LNCaP clone FGC (cell line): Measurements from ENCODE around the gene HHIPL2.
A peak's percentile ranks its signal among the peaks of the same experiment; 100 is the strongest.

Experiments
- DNase-seq: peaks from one replicate; pipeline ENCODE4 v3.0.0-alpha.2; 2011; ENCODE audit warnings: low read depth
- H3K4me3 ChIP-seq: 2 replicates; pipeline ENCODE4 v1.5.1; 2011; ENCODE audit warnings: mild to moderate bottlenecking, low read depth, low read length, control low read depth
- TF ChIP-seq, protein P1 (sequence below): IDR thresholded peaks from 2 replicates; pipeline ENCODE4 v1.5.1; 2012; ENCODE audit warnings: mild to moderate bottlenecking; ENCODE audit not compliant: control insufficient read depth, insufficient read depth; ENCODE audit errors: extremely low read depth

The HHIPL2 gene

GRCh38 chr1:222557148-222557547 lies 9.2 kb upstream of the HHIPL2 start:
- no peak for DNase-seq
- TF ChIP-seq, protein P1, sequence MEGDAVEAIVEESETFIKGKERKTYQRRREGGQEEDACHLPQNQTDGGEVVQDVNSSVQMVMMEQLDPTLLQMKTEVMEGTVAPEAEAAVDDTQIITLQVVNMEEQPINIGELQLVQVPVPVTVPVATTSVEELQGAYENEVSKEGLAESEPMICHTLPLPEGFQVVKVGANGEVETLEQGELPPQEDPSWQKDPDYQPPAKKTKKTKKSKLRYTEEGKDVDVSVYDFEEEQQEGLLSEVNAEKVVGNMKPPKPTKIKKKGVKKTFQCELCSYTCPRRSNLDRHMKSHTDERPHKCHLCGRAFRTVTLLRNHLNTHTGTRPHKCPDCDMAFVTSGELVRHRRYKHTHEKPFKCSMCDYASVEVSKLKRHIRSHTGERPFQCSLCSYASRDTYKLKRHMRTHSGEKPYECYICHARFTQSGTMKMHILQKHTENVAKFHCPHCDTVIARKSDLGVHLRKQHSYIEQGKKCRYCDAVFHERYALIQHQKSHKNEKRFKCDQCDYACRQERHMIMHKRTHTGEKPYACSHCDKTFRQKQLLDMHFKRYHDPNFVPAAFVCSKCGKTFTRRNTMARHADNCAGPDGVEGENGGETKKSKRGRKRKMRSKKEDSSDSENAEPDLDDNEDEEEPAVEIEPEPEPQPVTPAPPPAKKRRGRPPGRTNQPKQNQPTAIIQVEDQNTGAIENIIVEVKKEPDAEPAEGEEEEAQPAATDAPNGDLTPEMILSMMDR: no peak
- no peak overlapping the region for H3K4me3 ChIP-seq

GRCh38 chr1:222555992-222556615 lies 8.2 kb upstream of the HHIPL2 start:
- no peak for DNase-seq
- H3K4me3 ChIP-seq: no peak overlapping the region
- TF ChIP-seq, protein P1: no peak

DNA sequence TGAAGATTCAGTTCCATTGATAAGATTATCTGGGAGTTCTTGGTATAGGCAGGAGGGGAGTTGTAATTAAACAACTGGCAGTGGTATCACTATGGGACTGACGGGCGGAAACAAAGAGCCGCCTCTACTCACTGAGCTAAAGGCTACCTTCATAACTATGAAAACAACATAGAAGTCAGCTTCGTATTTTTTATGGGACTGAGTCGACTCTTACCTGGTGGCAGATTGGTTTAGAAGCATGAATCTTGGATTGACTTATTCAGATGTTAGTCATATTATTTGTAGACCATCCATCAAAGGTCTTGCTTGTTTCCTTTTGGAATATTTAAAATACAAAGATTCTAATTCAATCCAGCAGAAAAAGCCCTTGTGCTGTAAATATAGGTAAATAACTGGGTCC lies 6.3 kb upstream of the HHIPL2 start:
- H3K4me3 ChIP-seq: no peak overlapping the region
- DNase-seq: no peak
- TF ChIP-seq, protein P1: no peak

DNA sequence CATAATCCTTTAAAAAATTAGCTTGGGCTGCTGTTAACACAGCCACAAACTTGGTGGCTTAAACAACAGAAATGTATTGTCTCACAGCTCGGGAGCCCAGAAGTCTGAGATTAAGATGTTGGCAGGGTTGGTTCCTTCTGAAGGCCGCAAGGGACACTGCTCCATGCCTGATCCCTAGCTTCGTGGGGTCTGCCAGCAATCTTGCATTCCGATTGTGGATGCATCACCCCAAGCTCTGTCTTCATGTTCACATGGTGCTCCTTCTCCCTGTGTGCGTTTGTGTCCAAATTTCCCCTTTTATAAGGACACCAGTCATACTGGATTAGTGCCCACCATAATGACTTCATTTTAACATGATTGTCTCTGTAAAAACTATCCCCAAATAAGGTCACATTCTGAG lies 5.0 kb upstream of the HHIPL2 start:
- DNase-seq: no peak
- TF ChIP-seq, protein P1: no peak
- no peak overlapping the region for H3K4me3 ChIP-seq

DNA sequence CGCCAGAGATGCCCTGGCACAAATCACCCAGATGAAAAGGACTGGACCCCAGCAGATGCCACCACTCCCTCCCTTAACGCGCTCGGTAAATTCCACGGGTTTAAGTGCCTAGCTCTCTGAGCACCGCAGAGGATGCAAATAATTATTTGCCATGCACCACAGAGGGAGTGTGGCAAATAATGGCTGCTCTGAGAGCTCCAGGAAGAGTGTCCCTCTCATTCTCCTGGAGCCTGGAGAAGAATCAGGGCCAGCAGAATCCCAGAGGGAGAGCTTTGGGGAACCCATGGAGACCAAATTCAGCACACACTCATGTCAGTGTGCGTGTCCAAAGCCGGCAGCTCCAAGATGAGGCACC lies 667 bp downstream of the HHIPL2 start:
- H3K4me3 ChIP-seq: no peak overlapping the region
- DNase-seq: no peak
- TF ChIP-seq, protein P1: no peak

DNA sequence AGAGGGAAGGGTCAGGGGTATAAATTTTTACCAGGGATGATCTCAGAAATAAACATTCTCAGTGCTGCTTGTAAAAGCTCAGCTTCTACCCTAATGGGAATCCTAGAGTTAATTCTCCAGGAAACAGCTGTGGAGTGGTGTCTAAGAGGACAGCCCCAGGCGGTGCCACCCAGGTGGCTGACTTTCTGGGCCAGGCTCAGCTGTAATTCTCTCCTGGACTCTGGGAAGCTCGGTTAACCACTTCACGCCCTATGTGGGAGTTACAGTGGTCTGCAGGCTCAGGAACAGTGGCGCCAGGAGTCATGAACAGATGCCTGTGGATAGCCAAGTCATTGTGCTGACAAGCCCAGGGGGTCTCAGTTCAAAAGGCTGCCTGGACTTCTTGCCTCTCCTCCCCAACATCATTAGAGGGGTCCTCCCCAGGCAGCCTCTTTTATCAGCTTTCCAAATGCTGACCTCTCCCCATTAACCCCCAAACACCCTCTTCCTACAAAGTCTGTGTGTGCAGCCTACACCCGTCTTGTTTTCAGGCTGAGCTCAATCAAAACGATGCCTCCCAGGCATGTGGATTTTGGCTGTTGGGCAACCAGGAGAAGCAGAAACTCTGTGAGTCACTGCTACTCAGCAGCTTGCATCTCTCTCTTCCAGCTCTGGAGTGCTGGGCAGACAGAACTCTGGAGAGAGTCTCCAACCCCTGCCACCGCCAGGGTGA lies 1.2 kb downstream of the HHIPL2 start:
- DNase-seq: peak; percentile 4
- TF ChIP-seq, protein P1: no peak
- no peak overlapping the region for H3K4me3 ChIP-seq

DNA sequence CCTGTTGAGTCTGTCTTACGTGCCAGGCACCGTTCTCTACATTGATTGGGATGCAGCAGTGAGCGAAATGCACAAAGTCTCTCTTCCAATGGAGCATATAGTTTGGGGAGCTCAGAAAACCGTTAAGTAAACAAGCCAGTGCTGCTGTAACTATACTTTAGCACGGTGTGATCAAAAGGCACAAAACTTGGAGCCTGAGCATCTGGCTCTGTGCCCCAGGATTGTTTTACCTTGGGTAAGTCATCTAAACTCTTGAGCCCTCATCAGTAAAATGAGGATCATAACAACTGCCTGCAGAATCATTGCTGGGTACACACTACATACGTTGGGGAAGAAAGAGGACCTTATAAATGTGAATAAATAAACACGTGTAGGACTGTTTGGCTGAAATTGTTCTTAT lies 1.8 kb downstream of the HHIPL2 start:
- TF ChIP-seq, protein P1: no peak
- DNase-seq: peak; percentile 18
- no peak overlapping the region for H3K4me3 ChIP-seq
